OCI-LY7 (cell line): ENCODE measurements around the gene POF1B. TPM values are rescaled to one million over a fixed set of nuclear protein-coding genes. Genes with fewer than 3 reads are reported as not detected.

ENCODE experiments used
- BruUV-seq: library from RNA; stranded (reverse); fragments of 400-500 nt; replicated peaks from 2 replicates; lab custom pipeline; 2021; lab: Mats Ljungman, UMichigan
- CTCF ChIA-PET: fragments of 300-600 bp; sonication (Branson Sonifier 250); formaldehyde crosslinking; loops from one replicate; lab custom pipeline; 2022; ENCODE audit warnings: antibody characterized with exemption; ENCODE audit not compliant: unreplicated experiment; lab: Charles Lee
- POLR2A ChIA-PET: fragments of 300-600 bp; sonication (Branson Sonifier 250); formaldehyde crosslinking; loops from one replicate; lab custom pipeline; 2022; ENCODE audit warnings: antibody characterized with exemption; lab: Charles Lee
- DNase-seq: peaks from one replicate; pipeline ENCODE4 v3.0.0-alpha.2; 2015; ENCODE audit warnings: low spot score
- H2AFZ ChIP-seq: fragments of 200-600 bp; sonication (generic), shearing (Covaris generic); 2 replicates; pipeline ENCODE4 v1.6.1; 2014; ENCODE audit warnings: mild to moderate bottlenecking, antibody characterized with exemption, low read length, moderate library complexity
- H3K27ac ChIP-seq: fragments of 200-600 bp; sonication (generic); 2 replicates; pipeline ENCODE4 v1.5.1; 2014; ENCODE audit warnings: mixed run types, low read depth, mild to moderate bottlenecking, moderate library complexity, low read length, inconsistent platforms; ENCODE audit not compliant: poor library complexity, severe bottlenecking
- H3K36me3 ChIP-seq: fragments of 200-600 bp; sonication (generic); 2 replicates; pipeline ENCODE4 v1.6.1; 2014; ENCODE audit warnings: mild to moderate bottlenecking, antibody characterized with exemption, low read length, moderate library complexity, mixed read lengths; ENCODE audit not compliant: insufficient read depth
- H3K4me1 ChIP-seq: fragments of 200-600 bp; sonication (generic); 2 replicates; pipeline ENCODE4 v1.5.1; 2014; ENCODE audit warnings: mild to moderate bottlenecking, low read length; ENCODE audit not compliant: insufficient read depth, poor library complexity, severe bottlenecking
- H3K4me2 ChIP-seq: fragments of 200-600 bp; sonication (generic); 2 replicates; pipeline ENCODE4 v1.6.1; 2014; ENCODE audit warnings: mild to moderate bottlenecking, low read length
- H3K4me3 ChIP-seq: fragments of 200-600 bp; sonication (generic); 2 replicates; pipeline ENCODE4 v1.5.1; 2014; ENCODE audit warnings: mild to moderate bottlenecking, low read depth, low read length; ENCODE audit not compliant: poor library complexity, severe bottlenecking
- H3K79me2 ChIP-seq: fragments of 200-600 bp; sonication (generic); 2 replicates; pipeline ENCODE4 v1.6.1; 2016; ENCODE audit warnings: low read depth, mild to moderate bottlenecking, low read length, moderate library complexity, mixed read lengths; ENCODE audit not compliant: insufficient read depth
- H3K9me2 ChIP-seq: fragments of 200-600 bp; sonication (generic); 2 replicates; pipeline ENCODE4 v1.6.1; 2016; ENCODE audit warnings: mild to moderate bottlenecking, low read length, mixed read lengths; ENCODE audit not compliant: insufficient read depth
- H3K9me3 ChIP-seq: fragments of 200-600 bp; sonication (generic); 2 replicates; pipeline ENCODE4 v1.6.1; 2014; ENCODE audit warnings: mild to moderate bottlenecking, mixed run types, low read length, mixed read lengths
- H4K20me1 ChIP-seq: fragments of 200-600 bp; sonication (generic); 2 replicates; pipeline ENCODE4 v1.6.1; 2014; ENCODE audit warnings: mild to moderate bottlenecking, antibody characterized with exemption, low read length, moderate library complexity, mixed read lengths; ENCODE audit not compliant: insufficient read depth
- CTCF ChIP-seq: fragments of 200-600 bp; sonication (generic); conservative IDR thresholded peaks from 2 replicates; pipeline ENCODE4 v1.5.1; 2014; ENCODE audit warnings: mild to moderate bottlenecking, antibody characterized with exemption, low read length, moderate library complexity, mixed read lengths
- EZH2phosphoT487 ChIP-seq: fragments of 200-600 bp; sonication (generic); IDR thresholded peaks from 2 replicates; pipeline ENCODE4 v1.6.1; 2018; ENCODE audit warnings: low read depth, borderline replicate concordance, mild to moderate bottlenecking, mixed run types, antibody characterized with exemption, low read length, moderate library complexity, mixed read lengths
- intact Hi-C: fragments of 100-400 bp; cut with micrococcal nuclease; formaldehyde crosslinking; loops from one replicate; pipeline ENCODE4 v1.10.0; 2022; ENCODE audit not compliant: unreplicated experiment
- total RNA-seq, 2 experiments: library from RNA; depleted of rRNA in 1 of 2; stranded (reverse); fragments of >200 nt in 1 of 2; shearing (Covaris generic) in 1 of 2; gene quantifications; 2 replicates each; pipeline ENCODE4 v1.2.3, GENCODE V29; 2014 to 2022

The POF1B gene
- total RNA-seq, 2 experiments from 2014 or later, result 6.3 TPM; not detected in 1

- H3K4me2 ChIP-seq, result no peak overlapping the region
- H3K9me3 ChIP-seq, result no peaks in the 10 kb centered on the region
- POLR2A ChIA-PET, result no interaction called here
- H2AFZ ChIP-seq, result no peak overlapping the region
- CTCF ChIA-PET, result no interaction called here
- H4K20me1 ChIP-seq, result no peaks in the 10 kb centered on the region
- TF ChIP-seq EZH2phosphoT487, result no peak
- TF ChIP-seq CTCF, result no peak
- H3K9me2 ChIP-seq, result no peaks in the 10 kb centered on the region
- no peaks in the 10 kb centered on the region for H3K36me3 ChIP-seq
- no peak overlapping the region for H3K27ac ChIP-seq
- no peak for DNase-seq
- no peaks in the 10 kb centered on the region for H3K4me1 ChIP-seq
- H3K79me2 ChIP-seq, result no peaks in the 10 kb centered on the region
- intact Hi-C loops, result no loop called here
- H3K4me3 ChIP-seq, result no peak overlapping the region
- no TSS peak for BruUV-seq
Observed at GRCh38 chrX:85365370-85365995, 14.0 kb downstream of the POF1B start.

GRCh38 chrX:85359051-85359450 lies 20.4 kb downstream of the POF1B start:
- no peak for DNase-seq
- no peaks in the 10 kb centered on the region for H4K20me1 ChIP-seq
- H2AFZ ChIP-seq, result no peak overlapping the region
- H3K9me3 ChIP-seq, result no peaks in the 10 kb centered on the region
- no peak overlapping the region for H3K4me3 ChIP-seq
- no peak for TF ChIP-seq CTCF
- TF ChIP-seq EZH2phosphoT487, result no peak
- H3K36me3 ChIP-seq, result no peaks in the 10 kb centered on the region
- no TSS peak for BruUV-seq
- H3K4me2 ChIP-seq, result no peak overlapping the region
- H3K79me2 ChIP-seq, result no peaks in the 10 kb centered on the region
- intact Hi-C loops, result no loop called here
- CTCF ChIA-PET, result no interaction called here
- POLR2A ChIA-PET, result no interaction called here
- H3K27ac ChIP-seq, result no peak overlapping the region
- no peaks in the 10 kb centered on the region for H3K4me1 ChIP-seq
- no peaks in the 10 kb centered on the region for H3K9me2 ChIP-seq

GRCh38 chrX:85345523-85345922 lies 33.9 kb downstream of the POF1B start:
- POLR2A ChIA-PET, result no interaction called here

More at GRCh38 chrX:85345523-85345922, 33.9 kb downstream of the POF1B start:
- no peaks in the 10 kb centered on the region for H3K4me1 ChIP-seq
- no peak overlapping the region for H3K4me3 ChIP-seq
- H3K9me3 ChIP-seq, result no peaks in the 10 kb centered on the region
- no peak overlapping the region for H3K4me2 ChIP-seq
- H2AFZ ChIP-seq, result no peak overlapping the region
- DNase-seq, result no peak
- no peaks in the 10 kb centered on the region for H3K36me3 ChIP-seq
- H3K79me2 ChIP-seq, result no peaks in the 10 kb centered on the region
- H3K9me2 ChIP-seq, result no peaks in the 10 kb centered on the region
- intact Hi-C loops, result no loop called here
- BruUV-seq, result no TSS peak
- H4K20me1 ChIP-seq, result no peaks in the 10 kb centered on the region
- CTCF ChIA-PET, result no interaction called here
- TF ChIP-seq CTCF (no peak), EZH2phosphoT487 (no peak)
- H3K27ac ChIP-seq, result no peak overlapping the region
